GM12878 (cell line): ENCODE data around the gene SULF2. TPM values are rescaled to one million over a fixed set of nuclear protein-coding genes. Genes with fewer than 3 reads are reported as not detected.

Experiments used
- ATAC-seq: fragments of 200-7000 bp; cut with Tn5 transposase; 3 replicates; pipeline ENCODE4 v1.9.1; 2020; ENCODE audit warnings: mild to moderate bottlenecking, moderate library complexity
- BruUV-seq: library from RNA; stranded (reverse); fragments of 400-500 nt; replicated peaks from 2 replicates; lab custom pipeline; 2021; lab: Mats Ljungman, UMichigan
- CTCF ChIA-PET: fragments of 300-600 bp; sonication (Branson Sonifier 250); formaldehyde crosslinking; extraction: SDS; loops from one replicate; lab custom pipeline; 2021; ENCODE audit warnings: inconsistent platforms; lab: Yijun Ruan, JAX
- POLR2A ChIA-PET: fragments of 350-600 bp; formaldehyde crosslinking; extraction: SDS; loops from one replicate; lab custom pipeline; 2021; ENCODE audit warnings: inconsistent platforms; lab: Charles Lee
- RAD21 ChIA-PET: fragments of 300-600 bp; sonication (Branson Sonifier 250); formaldehyde crosslinking; loops from one replicate; lab custom pipeline; 2023; ENCODE audit warnings: antibody characterized with exemption; ENCODE audit not compliant: unreplicated experiment; lab: Charles Lee
- SMC1A ChIA-PET: fragments of 300-600 bp; sonication (Branson Sonifier 250); formaldehyde crosslinking; loops from one replicate; lab custom pipeline; 2023; ENCODE audit not compliant: unreplicated experiment, uncharacterized antibody; lab: Charles Lee
- DNase-seq: peaks from one replicate; pipeline ENCODE4 v3.0.0-alpha.2; 2011; ENCODE audit warnings: low read depth, low spot score
- FAIRE-seq: peaks from 3 replicates; lab custom pipeline; 2011; peaks lifted over from hg19 to GRCh38; lab: Jason Lieb, UNC
- H2AFZ ChIP-seq: 2 replicates; pipeline ENCODE4 v1.6.0; 2011; ENCODE audit warnings: low read depth, low read length, control low read depth; ENCODE audit not compliant: control insufficient read depth
- H3K27ac ChIP-seq: 2 replicates; pipeline ENCODE4 v1.5.1; 2011; ENCODE audit warnings: control low read depth; ENCODE audit not compliant: control insufficient read depth, insufficient read depth
- H3K27me3 ChIP-seq, 2 experiments: replicated peaks in 1 of 2; 2 replicates each; pipeline versions ENCODE4 v1.6.0 to v1.6.1; 2011; ENCODE audit warnings: low read length in 1 of 2; ENCODE audit not compliant: control insufficient read depth in 2 of 2, insufficient read depth in 2 of 2
- H3K36me3 ChIP-seq, 2 experiments: 2 replicates each; pipeline ENCODE4 v1.5.1; 2011; ENCODE audit warnings: low read length in 1 of 2; ENCODE audit not compliant: control insufficient read depth in 2 of 2, insufficient read depth in 2 of 2
- H3K4me1 ChIP-seq: 2 replicates; pipeline ENCODE4 v1.6.1; 2011; ENCODE audit warnings: mild to moderate bottlenecking, low read length, moderate library complexity, mixed read lengths; ENCODE audit not compliant: control insufficient read depth, insufficient read depth
- H3K4me2 ChIP-seq: 2 replicates; pipeline ENCODE4 v1.6.0; 2011; ENCODE audit warnings: control low read depth; ENCODE audit not compliant: control insufficient read depth, insufficient read depth
- H3K4me3 ChIP-seq: fragments of 200-600 bp; sonication (generic); 2 replicates; pipeline ENCODE4 v1.5.1; 2016
- H3K79me2 ChIP-seq: 2 replicates; pipeline ENCODE4 v1.6.0; 2011; ENCODE audit warnings: low read length; ENCODE audit not compliant: control insufficient read depth, insufficient read depth
- H3K9ac ChIP-seq: 2 replicates; pipeline ENCODE4 v1.8.0; 2011; ENCODE audit warnings: low read length, control low read depth, mixed read lengths; ENCODE audit not compliant: control insufficient read depth, insufficient read depth
- H3K9me3 ChIP-seq: replicated peaks from 3 replicates; pipeline ENCODE4 v1.5.1; 2011; ENCODE audit warnings: mild to moderate bottlenecking, low read length; ENCODE audit not compliant: control insufficient read depth, insufficient read depth
- H4K20me1 ChIP-seq: 2 replicates; pipeline ENCODE4 v1.6.0; 2011; ENCODE audit not compliant: control insufficient read depth, insufficient read depth
- BCL11A ChIP-seq: IDR thresholded peaks from 2 replicates; pipeline ENCODE4 v1.6.1; 2011; ENCODE audit warnings: low read depth, low read length
- CHD2 ChIP-seq: IDR thresholded peaks from 2 replicates; pipeline ENCODE4 v1.6.1; 2011; ENCODE audit warnings: low read depth, low read length, improper control_type of control experiment, borderline replicate concordance
- EP300 ChIP-seq, 2 experiments: fragments of 150-350 bp in 1 of 2; IDR thresholded peaks; 2 replicates each; pipeline ENCODE4 v1.6.1; 2011 to 2012; ENCODE audit warnings: low read depth in 2 of 2, low read length in 2 of 2, borderline replicate concordance in 1 of 2, improper control_type of control experiment in 1 of 2, inconsistent platforms in 1 of 2; ENCODE audit not compliant: control insufficient read depth in 1 of 2
- NRF1 ChIP-seq: conservative IDR thresholded peaks from 2 replicates; pipeline ENCODE4 v1.6.1; 2011; ENCODE audit warnings: mild to moderate bottlenecking, low read depth, low read length, improper control_type of control experiment
- RAD51 ChIP-seq: fragments of 450-650 bp; IDR thresholded peaks from 2 replicates; pipeline ENCODE4 v1.6.1; 2016; ENCODE audit warnings: moderate library complexity, mild to moderate bottlenecking, inconsistent platforms
- RFX5 ChIP-seq: IDR thresholded peaks from 2 replicates; pipeline ENCODE4 v1.6.1; 2011; ENCODE audit warnings: low read depth, low read length, improper control_type of control experiment
- SMC3 ChIP-seq: IDR thresholded peaks from 2 replicates; pipeline ENCODE4 v1.6.1; 2011; ENCODE audit warnings: low read length, improper control_type of control experiment, borderline replicate concordance
- ZNF24 ChIP-seq: fragments of 450-650 bp; IDR thresholded peaks from 2 replicates; pipeline ENCODE4 v1.6.1; 2017; ENCODE audit warnings: antibody characterized with exemption, mild to moderate bottlenecking
- WGBS: methylation state at CpG from one replicate; pipeline ENCODE4 v1.1.6; 2016; ENCODE audit warnings: low lambda C conversion rate; ENCODE audit not compliant: insufficient replicate concordance, insufficient coverage; ENCODE audit errors: missing lambda C conversion rate; 5-methylcytosine and 5-hydroxymethylcytosine counted together
- in situ Hi-C: fragments of 300-500 bp; cut with MboI; formaldehyde crosslinking; loops from 9 replicates; pipeline ENCODE4 v1.14.3; 2018; ENCODE audit warnings: mixed read lengths
- intact Hi-C: fragments of 100-400 bp; cut with micrococcal nuclease; formaldehyde crosslinking; loops from one replicate; pipeline ENCODE4 v1.14.2; 2022; ENCODE audit not compliant: unreplicated experiment
- polyA plus RNA-seq, 11 experiments: library from polyadenylated mRNA; depleted of rRNA in 4 of 11; unstranded in 6 of 11; stranded (reverse) in 5 of 11; fragments of >200 nt; fragmentation: Nextera tagmentation in 4 of 11; fragmentation: Illumina TruSeq in 1 of 11; extraction: Ambion mirVana in 4 of 11; extraction: Trizol in 1 of 11; gene quantifications; 1 replicate in 1 of 11; 2 replicates in 10 of 11; pipeline versions ENCODE4 v1.2.1 to v1.2.3, GENCODE V29; 2011 to 2016; ENCODE audit warnings: inconsistent platforms in 2 of 11, missing spikeins in 2 of 11, low read depth in 1 of 11
- total RNA-seq, 4 experiments: library from RNA; depleted of rRNA in 3 of 4; stranded (reverse); fragments of >200 nt in 3 of 4; fragmentation: Illumina TruSeq in 1 of 4; extraction: Trizol in 1 of 4; gene quantifications; 2 replicates each; pipeline versions ENCODE4 v1.2.1 to v1.2.3, GENCODE V29; 2013 to 2021
- TF ChIP-seq, protein P1 (sequence below): IDR thresholded peaks from 2 replicates; pipeline ENCODE4 v1.6.1; 2011; ENCODE audit warnings: low read depth, mild to moderate bottlenecking, low read length, moderate library complexity, borderline replicate concordance; ENCODE audit errors: extremely low read depth
- TF ChIP-seq, protein P2 (sequence below): fragments of 150-350 bp; IDR thresholded peaks from 2 replicates; pipeline ENCODE4 v1.6.1; 2014; ENCODE audit warnings: mild to moderate bottlenecking, low read depth, low read length
- TF ChIP-seq, protein P3 (sequence below): IDR thresholded peaks from 2 replicates; pipeline ENCODE4 v1.6.1; 2012; ENCODE audit warnings: low read depth, low read length, improper control_type of control experiment
- TF ChIP-seq, protein P4 (sequence below): fragments of 450-650 bp; IDR thresholded peaks from 2 replicates; pipeline ENCODE4 v1.6.1; 2017; ENCODE audit warnings: low read depth, mild to moderate bottlenecking, moderate library complexity

The SULF2 gene
- total and polyA plus RNA-seq, 10 of the 15 experiments (the other 5 are each of a cell fraction or from before 2014, with no cell fraction given): 0.69 to 4.1 (median 1.6) TPM

DNA sequence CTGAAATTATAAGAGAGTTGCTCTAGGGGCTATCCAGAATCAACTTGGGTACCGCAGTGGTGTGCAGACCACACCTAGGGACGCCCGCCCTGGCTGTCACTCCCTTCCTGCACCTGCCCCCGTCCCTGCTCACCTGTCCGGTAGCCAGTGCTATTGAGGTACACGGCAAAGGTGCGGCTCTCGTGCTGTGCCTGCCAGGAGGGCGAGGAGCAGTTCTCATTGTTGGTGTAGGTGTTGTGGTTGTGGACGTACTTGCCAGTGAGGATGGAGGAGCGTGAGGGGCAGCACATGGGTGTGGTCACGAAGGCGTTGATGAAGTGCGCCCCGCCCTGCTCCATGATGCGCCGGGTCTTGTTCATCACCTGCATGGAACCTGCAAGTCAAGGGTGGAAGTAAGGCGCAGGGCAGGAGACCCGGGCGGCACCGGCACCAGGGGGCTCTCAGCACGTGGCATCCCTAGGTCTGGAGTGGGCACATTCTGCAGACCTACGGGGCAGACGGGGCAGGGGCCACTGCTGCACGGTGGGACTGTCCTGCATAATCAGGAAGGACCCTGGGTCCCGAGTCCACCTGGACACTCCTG, 48.6 kb downstream of the SULF2 start:
- Histone ChIP-seq H3K79me2 (no peaks in the 10 kb centered on the region), H3K36me3 (no peaks in the 10 kb centered on the region), H3K4me2 (no peak overlapping the region), H2AFZ (no peak overlapping the region), H3K27ac (no peak overlapping the region), H3K4me3 (no peak overlapping the region), H3K9ac (no peak overlapping the region), H3K4me1 (no peaks in the 10 kb centered on the region), H3K9me3 (no peaks in the 10 kb centered on the region; the same call in 2 of the 3 replicates), H4K20me1 (no peaks in the 10 kb centered on the region), H3K27me3 (no peaks in the 10 kb centered on the region; a peak in 1 of 4 replicates)
- WGBS: 59% methylated on average over 26 of the region's 26 CpGs
- in situ Hi-C loops: no loop called here
- CTCF ChIA-PET: no interaction called here
- DNase-seq (no peak), FAIRE-seq (no peak), ATAC-seq (no peak)
- SMC1A ChIA-PET: no interaction called here
- RAD21 ChIA-PET: no interaction called here
- no TSS peak for BruUV-seq
- TF ChIP-seq, protein P1, sequence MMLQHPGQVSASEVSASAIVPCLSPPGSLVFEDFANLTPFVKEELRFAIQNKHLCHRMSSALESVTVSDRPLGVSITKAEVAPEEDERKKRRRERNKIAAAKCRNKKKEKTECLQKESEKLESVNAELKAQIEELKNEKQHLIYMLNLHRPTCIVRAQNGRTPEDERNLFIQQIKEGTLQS: no peak
- no peak for TF ChIP-seq RFX5
- no peak for TF ChIP-seq CHD2
- TF ChIP-seq, protein P2, sequence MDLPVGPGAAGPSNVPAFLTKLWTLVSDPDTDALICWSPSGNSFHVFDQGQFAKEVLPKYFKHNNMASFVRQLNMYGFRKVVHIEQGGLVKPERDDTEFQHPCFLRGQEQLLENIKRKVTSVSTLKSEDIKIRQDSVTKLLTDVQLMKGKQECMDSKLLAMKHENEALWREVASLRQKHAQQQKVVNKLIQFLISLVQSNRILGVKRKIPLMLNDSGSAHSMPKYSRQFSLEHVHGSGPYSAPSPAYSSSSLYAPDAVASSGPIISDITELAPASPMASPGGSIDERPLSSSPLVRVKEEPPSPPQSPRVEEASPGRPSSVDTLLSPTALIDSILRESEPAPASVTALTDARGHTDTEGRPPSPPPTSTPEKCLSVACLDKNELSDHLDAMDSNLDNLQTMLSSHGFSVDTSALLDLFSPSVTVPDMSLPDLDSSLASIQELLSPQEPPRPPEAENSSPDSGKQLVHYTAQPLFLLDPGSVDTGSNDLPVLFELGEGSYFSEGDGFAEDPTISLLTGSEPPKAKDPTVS: no peak
- TF ChIP-seq SMC3: no peak
- TF ChIP-seq EP300 (IDR thresholded peaks at IDR 0.05; ENCODE audit: borderline replicate concordance in 1 of 2, control insufficient read depth in 1 of 2, low read depth in 2 of 2, low read length in 2 of 2): no peak
- TF ChIP-seq, protein P3, sequence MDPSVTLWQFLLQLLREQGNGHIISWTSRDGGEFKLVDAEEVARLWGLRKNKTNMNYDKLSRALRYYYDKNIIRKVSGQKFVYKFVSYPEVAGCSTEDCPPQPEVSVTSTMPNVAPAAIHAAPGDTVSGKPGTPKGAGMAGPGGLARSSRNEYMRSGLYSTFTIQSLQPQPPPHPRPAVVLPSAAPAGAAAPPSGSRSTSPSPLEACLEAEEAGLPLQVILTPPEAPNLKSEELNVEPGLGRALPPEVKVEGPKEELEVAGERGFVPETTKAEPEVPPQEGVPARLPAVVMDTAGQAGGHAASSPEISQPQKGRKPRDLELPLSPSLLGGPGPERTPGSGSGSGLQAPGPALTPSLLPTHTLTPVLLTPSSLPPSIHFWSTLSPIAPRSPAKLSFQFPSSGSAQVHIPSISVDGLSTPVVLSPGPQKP: no peak
- TF ChIP-seq BCL11A: no peak
- TF ChIP-seq ZNF24: no peak
- TF ChIP-seq NRF1: no peak
- TF ChIP-seq, protein P4, sequence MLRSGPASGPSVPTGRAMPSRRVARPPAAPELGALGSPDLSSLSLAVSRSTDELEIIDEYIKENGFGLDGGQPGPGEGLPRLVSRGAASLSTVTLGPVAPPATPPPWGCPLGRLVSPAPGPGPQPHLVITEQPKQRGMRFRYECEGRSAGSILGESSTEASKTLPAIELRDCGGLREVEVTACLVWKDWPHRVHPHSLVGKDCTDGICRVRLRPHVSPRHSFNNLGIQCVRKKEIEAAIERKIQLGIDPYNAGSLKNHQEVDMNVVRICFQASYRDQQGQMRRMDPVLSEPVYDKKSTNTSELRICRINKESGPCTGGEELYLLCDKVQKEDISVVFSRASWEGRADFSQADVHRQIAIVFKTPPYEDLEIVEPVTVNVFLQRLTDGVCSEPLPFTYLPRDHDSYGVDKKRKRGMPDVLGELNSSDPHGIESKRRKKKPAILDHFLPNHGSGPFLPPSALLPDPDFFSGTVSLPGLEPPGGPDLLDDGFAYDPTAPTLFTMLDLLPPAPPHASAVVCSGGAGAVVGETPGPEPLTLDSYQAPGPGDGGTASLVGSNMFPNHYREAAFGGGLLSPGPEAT: no peak
- no peak for TF ChIP-seq RAD51
- POLR2A ChIA-PET: no interaction called here
- intact Hi-C loops: no loop called here
